ENCODE results near the gene CACNA1I.

Gene CACNA1I

DNA sequence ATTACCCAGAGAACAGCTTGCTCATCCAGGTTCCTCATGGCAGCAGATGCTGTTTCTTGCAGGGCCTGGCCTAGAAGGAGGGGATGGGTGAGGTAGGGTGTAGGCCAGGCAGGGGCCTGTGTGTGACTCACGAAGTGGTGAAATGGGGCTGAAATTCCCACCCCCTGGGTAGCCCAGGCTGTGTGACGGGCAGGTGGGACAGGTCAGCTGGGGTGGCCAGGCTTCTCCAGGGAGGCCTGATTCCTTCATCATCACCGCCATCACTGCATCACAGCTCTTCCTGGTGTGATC is 83.2 kb downstream of the CACNA1I start:
- DNase-seq = no peak

GRCh38 chr22:39654131-39654926 is 83.8 kb downstream of the CACNA1I start:
- no peak for DNase-seq

- DNase-seq = no peak
Observed at GRCh38 chr22:39655004-39655579, 84.5 kb downstream of the CACNA1I start.

- no peak for DNase-seq
Observed at GRCh38 chr22:39655831-39656230, 85.3 kb downstream of the CACNA1I start.

DNA sequence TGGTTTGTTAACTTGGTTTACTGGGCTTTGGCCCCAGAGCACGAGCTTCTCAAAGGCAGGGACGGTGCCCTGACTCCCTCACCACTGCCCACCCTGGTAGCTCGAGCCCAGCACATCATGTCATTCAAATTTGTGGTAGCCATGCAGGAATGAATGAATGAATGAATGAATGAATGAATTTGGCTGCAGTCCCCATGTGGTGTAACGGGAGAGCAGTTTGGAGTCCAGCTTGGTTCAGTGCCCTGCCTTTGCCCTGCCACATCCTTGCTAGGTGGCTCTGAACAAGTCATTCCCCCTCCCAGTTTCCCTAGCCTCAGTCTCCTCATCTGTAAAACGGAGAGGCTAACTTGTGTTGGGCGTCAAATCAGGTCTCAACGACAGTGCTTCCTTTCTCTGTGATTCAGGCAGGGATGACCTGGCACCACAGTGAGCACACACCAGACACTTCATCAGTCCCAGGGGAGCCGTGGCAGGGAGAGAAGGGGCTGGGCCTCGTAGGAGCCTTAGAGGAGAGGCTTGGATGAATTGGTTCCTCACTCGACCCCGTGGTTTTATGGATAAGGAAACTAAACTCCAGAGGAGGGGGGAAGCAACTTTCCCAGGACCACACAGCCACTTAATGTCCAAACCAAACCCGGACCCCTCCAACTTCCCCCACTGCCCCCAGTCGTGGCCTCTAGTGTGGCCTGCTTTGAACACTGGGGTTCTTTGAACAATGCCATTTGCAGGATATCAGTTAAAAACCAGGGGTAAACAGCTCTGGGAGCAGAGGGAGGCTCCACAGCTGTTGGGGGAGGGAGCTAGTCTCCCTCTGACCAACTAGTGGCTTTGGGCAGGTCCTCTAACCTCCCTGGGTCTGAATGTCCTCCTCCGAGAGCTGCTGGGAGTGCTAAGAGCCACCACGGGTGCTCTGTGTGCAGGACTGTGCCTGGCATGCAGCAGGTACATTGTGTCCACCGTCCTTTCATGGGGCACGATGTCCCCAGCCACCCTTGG is 86.2 kb downstream of the CACNA1I start:
- no peak for DNase-seq

- DNase-seq = no peak
Observed at GRCh38 chr22:39658367-39658766, 87.8 kb downstream of the CACNA1I start.

- no peak for DNase-seq
Observed at GRCh38 chr22:39658806-39659463, 88.4 kb downstream of the CACNA1I start.

GRCh38 chr22:39661501-39661841 is 90.9 kb downstream of the CACNA1I start:
- no peak for DNase-seq

DNA sequence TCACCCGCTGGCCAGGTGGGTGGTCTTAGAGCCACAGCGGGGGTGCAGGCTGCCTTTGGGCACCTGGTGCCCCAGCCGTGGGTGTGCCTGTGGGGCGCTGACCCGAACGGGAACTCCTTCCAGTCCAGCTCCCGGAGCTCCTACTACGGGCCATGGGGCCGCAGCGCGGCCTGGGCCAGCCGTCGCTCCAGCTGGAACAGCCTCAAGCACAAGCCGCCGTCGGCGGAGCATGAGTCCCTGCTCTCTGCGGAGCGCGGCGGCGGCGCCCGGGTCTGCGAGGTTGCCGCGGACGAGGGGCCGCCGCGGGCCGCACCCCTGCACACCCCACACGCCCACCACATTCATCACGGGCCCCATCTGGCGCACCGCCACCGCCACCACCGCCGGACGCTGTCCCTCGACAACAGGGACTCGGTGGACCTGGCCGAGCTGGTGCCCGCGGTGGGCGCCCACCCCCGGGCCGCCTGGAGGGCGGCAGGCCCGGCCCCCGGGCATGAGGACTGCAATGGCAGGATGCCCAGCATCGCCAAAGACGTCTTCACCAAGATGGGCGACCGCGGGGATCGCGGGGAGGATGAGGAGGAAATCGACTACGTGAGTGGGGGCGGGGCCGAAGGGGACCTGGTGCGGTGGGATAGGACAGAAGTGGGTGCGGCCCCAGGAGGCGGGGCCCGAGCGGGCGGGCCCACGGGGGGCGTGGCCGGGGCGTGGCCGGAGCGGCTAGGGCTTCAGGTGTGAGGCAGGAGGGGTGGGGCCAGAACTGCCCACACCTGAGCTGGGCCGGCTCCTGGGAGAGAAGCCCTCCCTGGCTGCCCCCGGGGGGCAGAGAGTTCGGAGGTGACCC is 91.5 kb downstream of the CACNA1I start:
- DNase-seq = peak; percentile 76

DNA sequence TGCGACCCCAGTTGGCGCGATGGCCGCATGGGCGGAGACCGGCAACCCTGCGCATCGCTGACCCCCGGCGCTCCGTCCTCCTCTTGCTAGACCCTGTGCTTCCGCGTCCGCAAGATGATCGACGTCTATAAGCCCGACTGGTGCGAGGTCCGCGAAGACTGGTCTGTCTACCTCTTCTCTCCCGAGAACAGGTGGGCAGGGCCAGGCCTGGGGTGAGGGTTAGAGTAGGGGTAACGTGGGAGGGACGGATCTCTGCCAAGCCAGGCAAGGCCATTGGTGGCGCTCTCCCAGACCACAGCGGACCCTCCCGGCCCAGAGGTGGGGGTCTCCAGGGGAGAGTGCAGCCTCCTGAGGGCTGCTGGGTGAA is 92.1 kb downstream of the CACNA1I start:
- no peak for DNase-seq

DNA sequence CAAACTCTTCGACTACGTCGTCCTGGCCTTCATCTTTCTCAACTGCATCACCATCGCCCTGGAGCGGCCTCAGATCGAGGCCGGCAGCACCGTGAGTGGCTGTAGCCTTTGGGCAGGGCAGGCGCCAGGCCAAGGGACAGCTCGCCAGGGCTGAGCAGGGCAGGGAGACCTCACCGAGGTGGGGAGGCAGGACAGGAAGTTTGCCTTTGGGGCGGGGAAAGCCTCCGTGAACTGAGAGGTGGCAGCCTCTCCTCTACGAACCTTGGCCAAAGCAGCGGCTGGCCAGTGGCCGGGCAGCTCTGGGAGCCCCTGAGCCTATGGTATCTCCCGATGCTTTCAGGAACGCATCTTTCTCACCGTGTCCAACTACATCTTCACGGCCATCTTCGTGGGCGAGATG is 93.2 kb downstream of the CACNA1I start:
- no peak for DNase-seq

GRCh38 chr22:39664485-39665200 is 94.1 kb downstream of the CACNA1I start:
- DNase-seq = peak; percentile 22

GRCh38 chr22:39665229-39665628 is 94.7 kb downstream of the CACNA1I start:
- no peak for DNase-seq

- DNase-seq = no peak
Observed at GRCh38 chr22:39665661-39666431, 95.3 kb downstream of the CACNA1I start.

DNA sequence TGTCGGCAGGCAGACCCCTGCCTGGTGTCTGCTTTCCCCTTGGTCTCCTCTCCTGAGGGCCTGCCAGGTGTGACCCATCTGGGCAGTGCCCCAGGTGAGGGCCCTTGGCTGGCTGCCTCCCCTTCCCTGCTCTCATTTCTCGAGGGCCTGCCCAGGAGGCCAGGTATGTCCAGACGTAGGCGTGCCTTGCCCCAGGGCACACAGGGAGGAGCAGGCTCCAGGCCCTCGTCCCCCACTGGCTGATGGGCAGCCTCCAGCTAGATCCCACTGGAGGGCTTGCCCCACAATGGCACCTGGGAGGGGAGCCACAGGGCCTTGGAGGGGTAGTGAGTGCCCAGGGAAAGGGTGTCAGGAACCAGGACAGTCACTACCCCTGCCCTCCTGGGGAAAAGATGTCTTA is 95.9 kb downstream of the CACNA1I start:
- DNase-seq = no peak

- DNase-seq = no peak
Observed at GRCh38 chr22:39666926-39667325, 96.4 kb downstream of the CACNA1I start.

DNA sequence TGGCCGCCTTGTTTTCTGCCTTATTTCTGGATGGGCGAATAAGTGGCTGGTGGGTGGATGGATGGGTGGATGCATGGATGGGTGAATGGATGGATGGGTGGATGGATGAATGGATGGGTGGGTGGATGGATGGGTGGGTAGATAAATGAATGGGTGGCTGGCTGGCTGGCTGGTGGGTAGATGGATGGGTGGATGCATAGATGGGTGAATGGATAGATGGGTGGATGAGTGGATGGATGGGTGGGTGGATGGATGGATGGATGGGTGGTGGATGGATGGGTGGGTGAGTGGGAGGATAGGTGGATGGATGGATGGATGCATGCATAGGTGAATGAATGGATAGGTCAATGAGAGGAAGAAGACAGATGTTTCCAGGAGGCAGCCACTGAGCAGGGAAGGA is 98.9 kb downstream of the CACNA1I start:
- no peak for DNase-seq

DNA sequence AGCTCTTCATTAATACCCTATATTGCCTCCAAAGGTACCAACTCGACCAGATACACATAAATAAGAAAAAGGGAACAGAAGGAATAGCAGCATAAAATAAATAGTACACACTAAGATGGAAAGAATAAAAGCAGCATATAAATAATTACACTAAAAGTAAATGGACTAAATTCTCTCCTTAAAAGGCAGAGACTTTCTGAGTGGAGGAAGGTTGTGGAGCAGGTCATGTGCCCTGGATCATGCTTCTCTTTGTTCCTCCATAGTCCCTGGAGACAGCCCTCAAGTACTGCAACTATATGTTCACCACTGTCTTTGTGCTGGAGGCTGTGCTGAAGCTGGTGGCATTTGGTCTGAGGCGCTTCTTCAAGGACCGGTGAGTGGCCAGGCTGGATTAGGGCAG is 101.4 kb downstream of the CACNA1I start:
- DNase-seq = no peak

DNA sequence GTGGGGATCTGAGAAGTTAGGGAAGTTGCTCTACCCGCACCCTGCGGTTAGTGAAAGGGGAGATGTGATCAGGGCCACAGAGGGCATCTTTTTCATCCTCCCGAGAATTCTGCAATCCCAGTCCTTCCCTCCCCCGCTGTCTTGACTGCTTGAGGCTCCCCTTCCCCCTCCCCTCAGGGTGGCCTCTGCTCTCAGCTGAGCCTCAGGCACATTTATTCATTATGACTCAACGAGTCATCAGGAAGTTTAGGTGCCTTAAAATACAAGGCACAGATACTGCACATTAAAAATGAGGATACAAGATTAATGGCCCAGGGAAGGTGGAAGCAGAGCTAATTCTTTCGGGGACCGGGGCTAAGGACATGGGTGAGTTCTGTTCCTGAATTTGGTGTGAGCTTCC is 104.0 kb downstream of the CACNA1I start:
- no peak for DNase-seq

GRCh38 chr22:39675947-39676346 is 105.4 kb downstream of the CACNA1I start:
- no peak for DNase-seq

- DNase-seq = no peak
Observed at GRCh38 chr22:39677967-39678366, 107.4 kb downstream of the CACNA1I start.

All from activated gamma-delta T cell treated with Interleukin-2 at 50 U/mL for 16 hours (primary cell).